Stimulated activated effector memory CD8-positive, alpha-beta T cell treated with anti-CD3 and anti-CD28 coated beads, Interleukin-12 subunit alpha, Interleukin-12 subunit beta, amount 100 ng/mL, for 72 hours (primary cell): Measurements from ENCODE around the gene MROH2A.

ENCODE experiments used
- ATAC-seq: fragments of 150-1000 bp; cut with Tn5 transposase; 2 replicates; pipeline ENCODE4 v1.10.0; 2021
- DNase-seq, 2 donors: peaks; one replicate each; pipeline ENCODE4 v3.0.0; 2021 to 2022; ENCODE audit warnings: low spot score in 2 of 2
- H3K27ac Mint-ChIP-seq: one replicate; pipeline ENCODE4 v1.8.0; 2022; ENCODE audit warnings: mild to moderate bottlenecking, mixed read lengths
- H3K36me3 Mint-ChIP-seq: one replicate; pipeline ENCODE4 v1.8.0; 2022; ENCODE audit warnings: mild to moderate bottlenecking, mixed read lengths
- H3K4me1 Mint-ChIP-seq: one replicate; pipeline ENCODE4 v1.8.0; 2022; ENCODE audit warnings: mixed read lengths
- H3K4me3 Mint-ChIP-seq: one replicate; pipeline ENCODE4 v1.8.0; 2022; ENCODE audit warnings: mild to moderate bottlenecking, mixed read lengths
- H3K9me3 Mint-ChIP-seq: one replicate; pipeline ENCODE4 v1.8.0; 2022; ENCODE audit warnings: mixed read lengths

The MROH2A gene

GRCh38 chr2:233802132-233802815 lies 24.1 kb downstream of the MROH2A start:
- Mint-ChIP-seq H3K4me1 (peaks cover 7% of the 10 kb centered on the region), H3K36me3 (no peaks in the 10 kb centered on the region), H3K27ac (no peak overlapping the region), H3K4me3 (no peak overlapping the region), H3K9me3 (no peaks in the 10 kb centered on the region)
- DNase-seq (no peak), ATAC-seq (no peak)

- no peak overlapping the region for H3K4me3 Mint-ChIP-seq
- H3K4me1 Mint-ChIP-seq, result peaks cover 7% of the 10 kb centered on the region
- no peaks in the 10 kb centered on the region for H3K9me3 Mint-ChIP-seq
- no peak for ATAC-seq
- H3K36me3 Mint-ChIP-seq, result no peaks in the 10 kb centered on the region
- H3K27ac Mint-ChIP-seq, result no peak overlapping the region
- no peak for DNase-seq
Measured at GRCh38 chr2:233803292-233803911, 25.3 kb downstream of the MROH2A start.

- Mint-ChIP-seq H3K9me3 (no peaks in the 10 kb centered on the region), H3K4me3 (no peak overlapping the region), H3K27ac (no peak overlapping the region), H3K36me3 (no peaks in the 10 kb centered on the region), H3K4me1 (peaks cover 7% of the 10 kb centered on the region)
- DNase-seq (no peak), ATAC-seq (no peak)
Measured at GRCh38 chr2:233803994-233804393, 25.9 kb downstream of the MROH2A start.

GRCh38 chr2:233807215-233807865 lies 29.2 kb downstream of the MROH2A start:
- Mint-ChIP-seq H3K36me3 (no peaks in the 10 kb centered on the region), H3K9me3 (no peaks in the 10 kb centered on the region), H3K27ac (no peak overlapping the region), H3K4me3 (no peak overlapping the region), H3K4me1 (no peaks in the 10 kb centered on the region)
- DNase-seq, result no peak
- ATAC-seq, result no peak

- H3K27ac Mint-ChIP-seq, result no peak overlapping the region
- H3K4me3 Mint-ChIP-seq, result no peak overlapping the region
- DNase-seq, result no peak
- no peaks in the 10 kb centered on the region for H3K9me3 Mint-ChIP-seq
- ATAC-seq, result no peak
- no peaks in the 10 kb centered on the region for H3K4me1 Mint-ChIP-seq
- H3K36me3 Mint-ChIP-seq, result no peaks in the 10 kb centered on the region
Measured at GRCh38 chr2:233807966-233808935, 30.1 kb downstream of the MROH2A start.

GRCh38 chr2:233810385-233810784 lies 32.3 kb downstream of the MROH2A start:
- H3K9me3 Mint-ChIP-seq, result no peaks in the 10 kb centered on the region
- no peak overlapping the region for H3K27ac Mint-ChIP-seq
- no peaks in the 10 kb centered on the region for H3K36me3 Mint-ChIP-seq
- DNase-seq, result no peak
- H3K4me1 Mint-ChIP-seq, result no peaks in the 10 kb centered on the region
- no peak for ATAC-seq
- H3K4me3 Mint-ChIP-seq, result no peak overlapping the region

GRCh38 chr2:233811087-233811486 lies 33.0 kb downstream of the MROH2A start:
- Mint-ChIP-seq H3K9me3 (no peaks in the 10 kb centered on the region), H3K27ac (no peak overlapping the region), H3K36me3 (no peaks in the 10 kb centered on the region), H3K4me1 (no peaks in the 10 kb centered on the region), H3K4me3 (no peak overlapping the region)
- DNase-seq (no peak), ATAC-seq (no peak)

GRCh38 chr2:233811732-233812131 lies 33.6 kb downstream of the MROH2A start:
- Mint-ChIP-seq H3K27ac (no peak overlapping the region), H3K9me3 (no peaks in the 10 kb centered on the region), H3K4me3 (no peak overlapping the region), H3K36me3 (no peaks in the 10 kb centered on the region), H3K4me1 (no peaks in the 10 kb centered on the region)
- DNase-seq (no peak), ATAC-seq (no peak)

GRCh38 chr2:233813236-233814055 lies 35.3 kb downstream of the MROH2A start:
- H3K27ac Mint-ChIP-seq, result no peak overlapping the region
- no peak overlapping the region for H3K4me3 Mint-ChIP-seq
- ATAC-seq, result no peak
- H3K4me1 Mint-ChIP-seq, result peaks cover 4% of the 10 kb centered on the region
- no peak for DNase-seq
- H3K9me3 Mint-ChIP-seq, result no peaks in the 10 kb centered on the region
- no peaks in the 10 kb centered on the region for H3K36me3 Mint-ChIP-seq

- H3K27ac Mint-ChIP-seq, result no peak overlapping the region
- ATAC-seq (no peak), DNase-seq (no peak)
- H3K4me1 Mint-ChIP-seq, result peaks cover 4% of the 10 kb centered on the region
- no peak overlapping the region for H3K4me3 Mint-ChIP-seq
- no peaks in the 10 kb centered on the region for H3K36me3 Mint-ChIP-seq
- no peaks in the 10 kb centered on the region for H3K9me3 Mint-ChIP-seq
Measured at GRCh38 chr2:233814056-233814835, 36.1 kb downstream of the MROH2A start.

- peaks cover 4% of the 10 kb centered on the region for H3K4me1 Mint-ChIP-seq
- H3K4me3 Mint-ChIP-seq, result no peak overlapping the region
- no peaks in the 10 kb centered on the region for H3K36me3 Mint-ChIP-seq
Measured at GRCh38 chr2:233815861-233816260, 37.7 kb downstream of the MROH2A start.

GRCh38 chr2:233816334-233816733 lies 38.2 kb downstream of the MROH2A start:
- Mint-ChIP-seq H3K9me3 (no peaks in the 10 kb centered on the region), H3K4me1 (peaks cover 4% of the 10 kb centered on the region), H3K27ac (no peak overlapping the region), H3K36me3 (no peaks in the 10 kb centered on the region), H3K4me3 (no peak overlapping the region)
- DNase-seq, result no peak
- no peak for ATAC-seq

More at GRCh38 chr2:233815861-233816260, 37.7 kb downstream of the MROH2A start:
- Mint-ChIP-seq H3K9me3 (no peaks in the 10 kb centered on the region), H3K27ac (no peak overlapping the region)
- no peak for ATAC-seq
- no peak for DNase-seq

- H3K4me1 Mint-ChIP-seq, result peaks cover 4% of the 10 kb centered on the region
- no peak overlapping the region for H3K4me3 Mint-ChIP-seq
Measured at GRCh38 chr2:233816771-233817170, 38.6 kb downstream of the MROH2A start.

GRCh38 chr2:233817361-233817911 lies 39.3 kb downstream of the MROH2A start:
- H3K4me1 Mint-ChIP-seq, result peaks cover 4% of the 10 kb centered on the region
- ATAC-seq (no peak), DNase-seq (no peak)
- no peak overlapping the region for H3K27ac Mint-ChIP-seq
- no peaks in the 10 kb centered on the region for H3K9me3 Mint-ChIP-seq
- H3K4me3 Mint-ChIP-seq, result no peak overlapping the region
- H3K36me3 Mint-ChIP-seq, result no peaks in the 10 kb centered on the region

More at GRCh38 chr2:233816771-233817170, 38.6 kb downstream of the MROH2A start:
- H3K9me3 Mint-ChIP-seq, result no peaks in the 10 kb centered on the region
- H3K27ac Mint-ChIP-seq, result no peak overlapping the region
- DNase-seq (no peak), ATAC-seq (no peak)
- no peaks in the 10 kb centered on the region for H3K36me3 Mint-ChIP-seq
